Measurements from ENCODE around the gene ABCC4.

Gene ABCC4

GRCh38 chr13:95220611-95221010, 80.6 kb downstream of the ABCC4 start:
- H3F3A ChIP-seq (ENCODE audit: control insufficient read depth, insufficient read depth), result no peaks in the 10 kb centered on the region
- H3K9me3 ChIP-seq (ENCODE audit: control insufficient read depth, insufficient read depth, low read length), result no peaks in the 10 kb centered on the region
- no peaks in the 10 kb centered on the region for H3K27me3 ChIP-seq (ENCODE audit: control insufficient read depth, low read length)
- H3K4me3 ChIP-seq (ENCODE audit: low read length), result no peak overlapping the region
- no peaks in the 10 kb centered on the region for H3K9me2 ChIP-seq (replicated peaks; ENCODE audit: control insufficient read depth, low read length)
- no peak overlapping the region for H3K27ac ChIP-seq (ENCODE audit: low read depth, low read length)
- H3K4me2 ChIP-seq (ENCODE audit: low read length), result no peak overlapping the region
- no peaks in the 10 kb centered on the region for H4K20me1 ChIP-seq (ENCODE audit: control insufficient read depth, insufficient read depth, low read depth, low read length)
- TF ChIP-seq EZH2phosphoT487 (IDR thresholded peaks at IDR 0.05; ENCODE audit: borderline replicate concordance, low read length), result no peak
- no peak for TF ChIP-seq CTCF (IDR thresholded peaks at IDR 0.05; ENCODE audit: low read depth, low read length, poor library complexity, severe bottlenecking)
- H3K4me1 ChIP-seq (ENCODE audit: control insufficient read depth, low read length), result peaks cover 23% of the 10 kb centered on the region
- no peaks in the 10 kb centered on the region for H3K36me3 ChIP-seq (ENCODE audit: control insufficient read depth, low read length)
- H3K79me2 ChIP-seq (ENCODE audit: control insufficient read depth, low read length), result no peaks in the 10 kb centered on the region

GRCh38 chr13:95217920-95218830, 83.1 kb downstream of the ABCC4 start:
- Histone ChIP-seq H3F3A (ENCODE audit: control insufficient read depth, insufficient read depth) (no peaks in the 10 kb centered on the region), H3K9me2 (replicated peaks; ENCODE audit: control insufficient read depth, low read length) (no peaks in the 10 kb centered on the region), H3K36me3 (ENCODE audit: control insufficient read depth, low read length) (no peaks in the 10 kb centered on the region), H3K4me3 (ENCODE audit: low read length) (no peak overlapping the region), H3K9me3 (ENCODE audit: control insufficient read depth, insufficient read depth, low read length) (no peaks in the 10 kb centered on the region), H3K27ac (ENCODE audit: low read depth, low read length) (no peak overlapping the region), H3K4me1 (ENCODE audit: control insufficient read depth, low read length) (peaks cover 29% of the 10 kb centered on the region), H3K79me2 (ENCODE audit: control insufficient read depth, low read length) (no peaks in the 10 kb centered on the region), H3K4me2 (ENCODE audit: low read length) (no peak overlapping the region), H4K20me1 (ENCODE audit: control insufficient read depth, insufficient read depth, low read depth, low read length) (no peaks in the 10 kb centered on the region), H3K27me3 (ENCODE audit: control insufficient read depth, low read length) (no peaks in the 10 kb centered on the region)
- TF ChIP-seq EZH2phosphoT487 (IDR thresholded peaks at IDR 0.05; ENCODE audit: borderline replicate concordance, low read length), result no peak
- no peak for TF ChIP-seq CTCF (IDR thresholded peaks at IDR 0.05; ENCODE audit: low read depth, low read length, poor library complexity, severe bottlenecking)

GRCh38 chr13:95216182-95216581, 85.1 kb downstream of the ABCC4 start:
- H3K4me2 ChIP-seq (ENCODE audit: low read length), result 0 out of 2 replicates have a peak overlapping the region, but pooled peaks have one; percentile 1

More at GRCh38 chr13:95216182-95216581, 85.1 kb downstream of the ABCC4 start:
- Histone ChIP-seq H3K4me1 (ENCODE audit: control insufficient read depth, low read length) (peaks cover 23% of the 10 kb centered on the region), H3K27me3 (ENCODE audit: control insufficient read depth, low read length) (no peaks in the 10 kb centered on the region), H3K27ac (ENCODE audit: low read depth, low read length) (no peak overlapping the region), H3F3A (ENCODE audit: control insufficient read depth, insufficient read depth) (no peaks in the 10 kb centered on the region), H3K9me2 (replicated peaks; ENCODE audit: control insufficient read depth, low read length) (no peaks in the 10 kb centered on the region), H3K36me3 (ENCODE audit: control insufficient read depth, low read length) (no peaks in the 10 kb centered on the region), H3K79me2 (ENCODE audit: control insufficient read depth, low read length) (no peaks in the 10 kb centered on the region), H3K9me3 (ENCODE audit: control insufficient read depth, insufficient read depth, low read length) (no peaks in the 10 kb centered on the region), H4K20me1 (ENCODE audit: control insufficient read depth, insufficient read depth, low read depth, low read length) (no peaks in the 10 kb centered on the region), H3K4me3 (ENCODE audit: low read length) (no peak overlapping the region)
- TF ChIP-seq CTCF (IDR thresholded peaks at IDR 0.05; ENCODE audit: low read depth, low read length, poor library complexity, severe bottlenecking) (no peak), EZH2phosphoT487 (IDR thresholded peaks at IDR 0.05; ENCODE audit: borderline replicate concordance, low read length) (no peak)
